GM21381 (cell line): ENCODE results near the gene STAB1.

Source experiments
- ATAC-seq: cut with Tn5 transposase; IDR thresholded peaks from one replicate; pipeline ENCODE4 v1.9.1; 2021; ENCODE audit warnings: mild to moderate bottlenecking, moderate library complexity; ENCODE audit not compliant: unreplicated experiment

The STAB1 gene

GRCh38 chr3:52484680-52485461 lies 10.3 kb upstream of the STAB1 start:
- no peak for ATAC-seq

DNA sequence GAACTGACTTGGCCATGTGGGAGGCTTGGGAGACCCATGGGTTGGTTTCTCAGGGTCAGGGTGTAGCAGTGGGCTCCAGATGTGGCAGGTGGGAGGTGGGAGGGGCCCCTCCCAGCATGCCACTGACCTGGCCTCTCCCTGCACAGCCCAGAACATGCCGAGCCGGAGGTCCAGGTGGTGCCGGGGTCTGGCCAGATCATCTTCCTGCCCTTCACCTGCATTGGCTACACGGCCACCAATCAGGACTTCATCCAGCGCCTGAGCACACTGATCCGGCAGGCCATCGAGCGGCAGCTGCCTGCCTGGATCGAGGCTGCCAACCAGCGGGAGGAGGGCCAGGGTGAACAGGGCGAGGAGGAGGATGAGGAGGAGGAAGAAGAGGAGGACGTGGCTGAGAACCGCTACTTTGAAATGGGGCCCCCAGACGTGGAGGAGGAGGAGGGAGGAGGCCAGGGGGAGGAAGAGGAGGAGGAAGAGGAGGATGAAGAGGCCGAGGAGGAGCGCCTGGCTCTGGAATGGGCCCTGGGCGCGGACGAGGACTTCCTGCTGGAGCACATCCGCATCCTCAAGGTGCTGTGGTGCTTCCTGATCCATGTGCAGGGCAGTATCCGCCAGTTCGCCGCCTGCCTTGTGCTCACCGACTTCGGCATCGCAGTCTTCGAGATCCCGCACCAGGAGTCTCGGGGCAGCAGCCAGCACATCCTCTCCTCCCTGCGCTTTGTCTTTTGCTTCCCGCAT lies 7.9 kb upstream of the STAB1 start:
- no peak for ATAC-seq

- ATAC-seq: no peak
Observed at GRCh38 chr3:52487788-52488691, 7.1 kb upstream of the STAB1 start.

DNA sequence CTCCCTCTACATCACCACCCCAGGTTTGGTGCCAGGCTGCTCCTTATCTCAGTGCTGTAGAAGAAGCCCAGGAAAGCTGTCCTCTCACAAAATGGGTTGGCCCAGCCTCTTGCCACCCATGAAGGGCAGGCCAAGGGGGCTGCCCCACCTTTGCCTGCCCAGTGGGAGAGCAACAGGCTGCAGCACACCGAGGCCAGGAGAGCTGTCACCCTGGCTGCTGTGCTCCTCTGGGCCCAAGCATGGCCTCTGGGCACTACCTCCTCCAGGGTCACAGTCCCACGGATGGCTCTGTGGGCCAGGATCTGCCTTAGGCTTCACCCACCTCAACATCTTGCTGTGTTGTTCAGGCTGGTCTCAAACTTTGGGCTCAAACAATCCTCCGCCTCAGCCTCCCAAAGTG lies 6.4 kb upstream of the STAB1 start:
- no peak for ATAC-seq

DNA sequence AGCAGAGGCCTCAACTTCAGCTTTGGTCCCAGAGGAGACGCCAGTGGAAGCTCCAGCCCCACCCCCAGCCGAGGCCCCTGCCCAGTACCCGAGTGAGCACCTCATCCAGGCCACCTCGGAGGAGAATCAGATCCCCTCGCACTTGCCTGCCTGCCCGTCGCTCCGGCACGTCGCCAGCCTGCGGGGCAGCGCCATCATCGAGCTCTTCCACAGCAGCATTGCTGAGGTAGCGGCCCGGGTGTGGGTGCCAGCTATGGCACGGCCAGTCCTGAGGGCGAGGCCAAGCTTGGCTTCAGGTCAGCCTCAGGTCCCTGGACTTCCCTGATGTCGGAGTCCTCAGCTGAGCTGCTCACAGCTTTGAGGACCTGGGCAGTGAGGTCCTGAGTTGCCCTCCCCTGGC lies 5.7 kb upstream of the STAB1 start:
- no peak for ATAC-seq

DNA sequence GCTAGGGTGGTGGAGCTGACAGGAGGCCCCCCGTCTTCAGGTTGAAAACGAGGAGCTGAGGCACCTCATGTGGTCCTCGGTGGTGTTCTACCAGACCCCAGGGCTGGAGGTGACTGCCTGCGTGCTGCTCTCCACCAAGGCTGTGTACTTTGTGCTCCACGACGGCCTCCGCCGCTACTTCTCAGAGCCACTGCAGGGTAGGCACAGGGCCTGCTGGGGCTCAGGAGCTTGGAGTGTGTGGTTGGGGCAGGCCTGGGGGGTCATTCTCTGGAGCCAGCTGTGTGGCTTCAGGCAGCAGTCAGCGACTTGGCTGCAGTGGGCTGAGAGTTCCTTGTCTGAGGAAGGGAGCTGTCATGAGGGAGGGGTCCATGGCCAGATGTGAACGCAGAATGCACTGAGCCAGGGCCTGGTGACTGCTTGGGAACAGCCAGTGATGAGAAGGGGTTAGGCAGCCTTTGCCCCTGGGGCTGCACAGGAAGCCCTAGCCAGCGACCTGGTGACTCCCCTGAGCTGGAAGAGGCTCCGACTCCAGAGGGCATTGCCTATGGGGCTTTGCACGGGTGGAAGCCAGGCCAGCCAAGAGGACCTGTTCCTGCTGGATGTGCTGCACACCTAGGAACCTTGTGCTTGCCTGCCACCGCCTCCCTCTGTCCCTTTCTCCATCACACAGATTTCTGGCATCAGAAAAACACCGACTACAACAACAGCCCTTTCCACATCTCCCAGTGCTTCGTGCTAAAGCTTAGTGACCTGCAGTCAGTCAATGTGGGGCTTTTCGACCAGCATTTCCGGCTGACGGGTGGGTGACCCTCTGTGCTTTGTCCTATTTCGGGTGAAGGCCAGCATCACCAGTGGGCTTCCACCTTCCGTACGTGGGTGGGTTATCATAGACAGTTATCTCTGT lies 4.9 kb upstream of the STAB1 start:
- no peak for ATAC-seq

- ATAC-seq: no peak
Observed at GRCh38 chr3:52490939-52491526, 4.1 kb upstream of the STAB1 start.

- no peak for ATAC-seq
Observed at GRCh38 chr3:52492059-52492458, 3.1 kb upstream of the STAB1 start.

DNA sequence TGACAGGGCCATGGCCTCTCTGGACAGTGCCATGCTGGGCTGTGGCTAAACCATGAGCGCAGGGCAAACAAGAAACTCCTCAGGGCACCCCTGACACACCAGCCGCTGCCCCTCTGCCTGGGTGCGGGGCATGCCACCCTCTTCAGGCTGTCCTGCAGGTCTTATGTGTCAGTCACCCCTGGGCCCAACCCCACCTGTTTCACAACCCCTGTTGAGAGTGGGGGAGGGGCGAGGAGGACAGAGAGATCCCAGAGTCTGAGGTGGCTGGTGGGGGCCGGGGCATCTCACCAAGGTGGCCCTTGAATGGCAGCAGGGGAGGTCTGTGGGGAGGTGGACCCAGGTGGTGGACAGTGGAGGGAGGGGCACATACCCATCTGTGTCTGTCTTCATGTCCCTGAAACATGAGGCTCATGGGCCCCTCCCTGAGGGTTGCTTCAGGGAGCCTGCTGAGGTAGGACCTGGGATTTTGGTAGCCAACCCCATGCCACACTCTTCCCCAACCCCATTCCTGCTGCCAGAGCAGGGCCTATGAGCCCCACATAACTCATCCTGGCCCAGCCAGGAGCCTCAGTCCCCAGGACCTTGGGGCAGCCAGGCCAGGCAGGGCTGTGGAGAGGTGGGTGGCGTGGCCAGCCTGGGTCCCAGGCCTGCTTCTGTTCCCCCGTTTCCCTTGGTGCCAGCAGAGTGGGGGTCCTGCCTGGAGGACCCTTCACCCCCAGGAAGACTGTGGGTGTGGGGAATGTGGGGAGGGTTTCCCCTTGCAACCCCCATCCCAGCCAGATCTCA lies 1.7 kb upstream of the STAB1 start:
- ATAC-seq: no peak

GRCh38 chr3:52494445-52494844 lies 693 bp upstream of the STAB1 start:
- no peak for ATAC-seq

DNA sequence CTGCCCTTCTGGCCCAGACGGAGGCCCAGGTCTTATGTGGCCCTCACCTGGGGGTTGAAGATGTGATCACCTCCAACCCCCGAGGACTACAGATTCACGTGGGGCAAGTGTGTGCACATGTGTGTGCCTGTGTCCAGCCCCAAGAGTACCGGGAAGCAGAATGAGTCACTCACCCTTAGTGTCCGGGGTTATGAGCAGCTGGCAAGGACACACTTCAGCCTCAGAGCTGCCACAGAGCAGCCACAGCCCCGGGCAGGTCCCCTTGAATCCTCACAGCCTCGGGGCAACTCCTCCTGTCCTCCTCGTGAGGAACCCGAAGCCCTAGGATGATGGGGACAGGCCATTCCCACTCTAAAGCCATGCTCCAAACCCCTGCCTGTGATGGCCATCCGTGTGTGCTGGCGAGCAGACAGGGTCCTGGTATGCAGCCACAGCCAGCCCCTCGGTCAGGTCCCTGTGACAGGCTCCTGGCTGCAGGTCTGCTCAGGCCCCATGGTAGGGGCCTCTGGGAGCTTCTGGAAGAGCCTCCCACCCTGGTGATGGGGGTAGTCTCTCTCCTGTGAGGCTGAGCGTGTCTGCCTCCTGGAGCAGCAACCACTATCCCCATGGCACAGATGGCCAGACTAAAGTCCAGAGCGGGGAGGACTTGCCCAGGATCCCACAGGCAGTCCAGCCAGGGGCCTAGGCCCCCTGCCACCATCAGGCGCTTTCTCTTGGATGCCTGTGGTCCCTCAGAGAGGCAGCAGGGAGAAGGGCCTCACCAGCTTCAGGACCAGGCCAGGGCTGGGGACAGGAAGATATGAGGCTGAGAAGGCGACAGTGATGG lies 852 bp downstream of the STAB1 start:
- ATAC-seq: no peak

GRCh38 chr3:52498137-52499054 lies 3.3 kb downstream of the STAB1 start:
- no peak for ATAC-seq

DNA sequence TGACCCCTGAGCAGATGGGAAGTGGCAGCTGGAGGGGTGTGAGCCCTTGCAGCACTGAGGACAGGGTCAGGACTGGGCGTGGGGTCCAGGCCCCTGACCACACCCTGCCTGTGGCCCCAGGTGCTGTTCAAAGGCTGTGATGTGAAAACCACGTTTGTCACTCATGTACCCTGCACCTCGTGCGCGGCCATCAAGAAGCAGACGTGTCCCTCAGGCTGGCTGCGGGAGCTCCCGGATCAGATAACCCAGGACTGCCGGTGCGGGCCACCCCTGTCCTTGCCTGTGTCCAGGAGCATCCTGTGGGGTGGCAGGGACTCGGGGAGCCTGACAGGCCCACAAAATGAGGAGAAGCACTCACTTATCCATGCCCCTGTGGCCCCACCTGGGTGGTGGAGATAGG lies 5.9 kb downstream of the STAB1 start:
- no peak for ATAC-seq

- ATAC-seq: no peak
Observed at GRCh38 chr3:52502001-52502400, 6.9 kb downstream of the STAB1 start.

GRCh38 chr3:52502808-52503350 lies 7.7 kb downstream of the STAB1 start:
- ATAC-seq: no peak

GRCh38 chr3:52503788-52504424 lies 8.8 kb downstream of the STAB1 start:
- no peak for ATAC-seq

DNA sequence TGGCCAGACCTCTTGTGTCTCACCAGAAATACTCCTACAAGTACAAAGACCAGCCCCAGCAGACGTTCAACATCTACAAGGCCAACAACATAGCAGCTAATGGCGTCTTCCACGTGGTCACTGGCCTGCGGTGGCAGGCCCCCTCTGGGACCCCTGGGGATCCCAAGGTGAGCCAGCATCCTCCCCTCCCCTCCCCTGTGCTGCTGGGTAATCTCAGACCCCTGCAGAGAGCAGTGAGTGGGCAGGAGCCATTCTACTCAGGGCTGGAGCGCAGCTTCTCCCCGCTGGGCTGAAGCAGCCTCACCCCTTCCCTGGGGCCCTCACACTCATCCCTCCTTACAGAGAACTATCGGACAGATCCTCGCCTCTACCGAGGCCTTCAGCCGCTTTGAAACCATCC lies 9.8 kb downstream of the STAB1 start:
- ATAC-seq: no peak
